ENCODE data around the gene USP20.
"Not testable (repeated sequence)": the region's sequence is repeated elsewhere in the genome, so short reads cannot be mapped to it uniquely, and the experiment has no call there.

USP20 gene

GRCh38 chr9:129889941-129890717 lies 54.9 kb downstream of the USP20 start:
- DNase-seq (ENCODE audit: low read depth) = peak; percentile 38

DNA sequence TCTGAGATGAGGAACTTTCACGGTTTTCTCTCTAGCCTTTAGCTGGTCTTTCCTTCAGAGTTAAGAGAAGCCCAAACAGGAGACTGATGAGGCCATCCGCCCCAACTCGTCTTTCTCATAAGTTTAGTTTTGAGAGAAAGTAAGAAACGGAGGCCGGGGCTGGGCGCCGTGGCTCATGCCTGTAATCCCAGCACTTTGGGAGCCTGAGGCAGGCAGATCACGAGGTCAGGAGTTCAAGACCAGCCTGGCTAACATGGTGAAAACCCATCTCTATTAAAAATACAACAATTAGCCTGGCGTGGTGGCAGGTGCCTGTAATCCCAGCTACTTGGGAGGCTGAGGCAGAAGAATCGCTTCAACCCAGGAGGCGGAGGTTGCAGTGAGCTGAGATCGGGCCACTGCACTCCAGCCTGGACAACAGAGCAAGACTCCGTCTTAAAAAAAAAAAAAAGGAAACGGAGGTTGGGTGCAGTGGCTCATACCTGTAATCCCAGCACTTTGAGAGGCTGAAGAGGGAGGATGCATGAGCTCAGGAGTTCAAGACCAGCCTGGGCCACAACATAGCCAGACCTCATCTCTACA lies 55.6 kb downstream of the USP20 start:
- DNase-seq (ENCODE audit: low read depth) = not testable (repeated sequence)

DNA sequence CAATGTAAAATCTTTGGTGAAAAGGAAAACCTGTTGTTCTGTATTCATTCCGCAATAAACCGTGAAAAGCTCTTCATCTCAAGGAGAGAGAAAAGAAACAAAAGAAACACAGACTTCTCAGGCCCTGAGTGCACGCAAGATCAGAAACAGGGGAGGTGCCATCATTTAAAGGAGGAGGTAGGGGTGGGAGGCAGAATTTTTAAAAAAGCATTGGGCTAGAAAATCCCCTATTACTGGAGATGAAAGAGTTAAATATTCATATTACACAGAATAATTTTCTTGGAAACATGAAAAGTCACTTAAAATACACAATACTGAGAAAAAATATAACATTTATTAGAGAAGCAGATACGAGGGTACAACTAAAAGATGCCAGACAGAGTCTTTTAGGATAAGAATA lies 56.3 kb downstream of the USP20 start:
- DNase-seq (ENCODE audit: low read depth) = no peak

GRCh38 chr9:129894120-129894823 lies 59.0 kb downstream of the USP20 start:
- no peak for DNase-seq (ENCODE audit: low read depth)

DNA sequence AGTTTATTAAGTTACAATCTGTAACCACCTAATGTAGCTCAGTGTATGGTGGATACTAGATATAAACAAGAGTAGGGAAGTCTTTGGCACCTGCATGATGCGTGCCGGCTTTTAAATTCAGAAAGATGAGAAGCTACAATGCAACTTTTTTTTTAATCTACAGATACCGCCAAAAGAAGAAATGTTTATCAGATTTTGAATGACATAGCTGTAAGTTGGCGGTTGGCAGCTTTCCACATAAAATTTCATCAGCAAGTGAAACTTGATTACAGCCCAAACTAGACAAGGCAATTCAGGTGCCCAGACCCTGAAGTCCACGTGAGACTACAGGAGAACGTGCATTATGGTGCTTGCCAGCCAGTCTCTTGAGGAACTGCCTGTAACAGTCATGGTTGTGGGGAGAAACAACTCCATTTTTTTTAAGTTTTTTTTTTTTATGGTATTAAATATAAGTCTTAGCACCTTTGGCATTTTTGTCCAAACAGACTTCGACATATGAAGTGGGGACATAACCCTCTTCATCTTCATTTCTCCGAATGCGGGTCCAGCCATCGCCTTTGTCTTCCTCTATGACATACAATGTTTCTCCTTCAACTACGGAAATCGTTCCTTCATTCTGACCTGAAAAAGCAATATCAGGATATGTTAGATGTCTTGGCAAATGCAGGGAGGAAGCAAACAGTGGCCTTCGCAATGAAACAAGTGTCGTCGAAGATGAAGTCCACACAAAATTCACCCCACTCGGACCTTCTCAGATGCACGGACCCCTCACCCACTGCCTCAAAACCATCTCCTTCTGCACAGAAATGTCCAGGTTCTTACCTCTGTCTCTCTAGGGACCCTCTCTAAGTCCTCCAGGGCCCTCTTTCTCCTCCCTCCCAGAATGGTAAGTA lies 60.4 kb downstream of the USP20 start:
- peak; percentile 51 for DNase-seq (ENCODE audit: low read depth)

DNA sequence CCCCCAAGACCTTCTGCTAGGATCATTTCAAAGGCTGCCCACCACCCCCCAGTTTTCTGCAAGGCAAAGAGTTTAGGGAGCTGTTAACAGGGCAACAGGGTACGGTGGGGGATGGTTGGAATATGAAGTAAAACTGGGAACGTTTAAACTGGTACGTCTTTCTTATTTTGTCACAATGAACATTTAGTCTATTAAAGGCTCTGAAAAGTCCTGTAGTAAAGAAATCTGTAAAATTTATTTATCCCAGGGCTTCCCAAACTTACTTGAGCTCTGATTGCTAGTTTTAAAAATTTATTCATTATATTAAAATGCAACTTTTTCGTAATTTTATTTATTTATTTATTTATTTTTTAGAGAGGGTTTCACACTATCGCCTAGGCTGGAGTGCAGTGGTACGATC lies 62.0 kb downstream of the USP20 start:
- DNase-seq (ENCODE audit: low read depth) = no peak

GRCh38 chr9:129898185-129898584 lies 62.9 kb downstream of the USP20 start:
- no peak for DNase-seq (ENCODE audit: low read depth)

DNA sequence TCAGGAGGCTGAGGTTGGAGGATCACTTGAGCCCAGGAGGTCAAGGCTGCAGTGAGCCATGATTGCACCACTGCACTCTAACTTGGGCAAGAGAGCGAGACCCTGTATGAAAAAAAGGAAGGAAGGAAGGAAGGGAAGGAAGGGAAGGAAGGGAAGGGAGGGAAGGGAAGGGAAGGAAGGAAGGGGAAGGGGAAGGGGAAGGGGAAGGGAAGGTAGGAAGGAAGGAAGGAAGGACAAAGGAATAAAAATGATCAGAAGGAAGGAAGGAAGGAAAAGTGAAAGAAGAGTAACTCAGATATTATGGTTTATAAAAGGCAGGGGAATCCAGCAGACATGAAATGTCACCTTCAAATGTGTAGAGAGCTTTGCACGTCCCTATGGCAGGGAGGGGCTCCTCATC lies 64.4 kb downstream of the USP20 start:
- no peak for DNase-seq (ENCODE audit: low read depth)

GRCh38 chr9:129900263-129901027 lies 65.2 kb downstream of the USP20 start:
- no peak for DNase-seq (ENCODE audit: low read depth)

GRCh38 chr9:129901993-129902739 lies 66.9 kb downstream of the USP20 start:
- DNase-seq (ENCODE audit: low read depth) = no peak

DNA sequence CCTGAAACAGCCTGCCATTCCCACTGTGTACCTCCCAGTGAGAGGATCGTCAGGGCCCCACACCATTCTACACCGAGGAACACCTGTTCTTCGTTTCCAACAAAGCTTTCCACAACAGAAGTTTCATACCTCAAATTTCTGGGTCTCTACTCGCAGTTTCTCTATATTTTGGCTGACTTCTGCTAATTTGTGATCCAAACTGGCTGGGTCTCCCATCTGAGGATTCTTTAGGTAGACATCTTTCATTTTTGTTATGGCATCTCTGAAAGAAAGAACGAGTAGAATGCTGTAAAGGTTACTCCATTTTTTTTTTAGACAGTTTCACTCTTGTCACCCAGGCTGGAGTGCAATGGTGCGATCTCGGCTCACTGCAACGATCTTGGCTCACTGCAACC lies 67.5 kb downstream of the USP20 start:
- DNase-seq (ENCODE audit: low read depth) = no peak

DNA sequence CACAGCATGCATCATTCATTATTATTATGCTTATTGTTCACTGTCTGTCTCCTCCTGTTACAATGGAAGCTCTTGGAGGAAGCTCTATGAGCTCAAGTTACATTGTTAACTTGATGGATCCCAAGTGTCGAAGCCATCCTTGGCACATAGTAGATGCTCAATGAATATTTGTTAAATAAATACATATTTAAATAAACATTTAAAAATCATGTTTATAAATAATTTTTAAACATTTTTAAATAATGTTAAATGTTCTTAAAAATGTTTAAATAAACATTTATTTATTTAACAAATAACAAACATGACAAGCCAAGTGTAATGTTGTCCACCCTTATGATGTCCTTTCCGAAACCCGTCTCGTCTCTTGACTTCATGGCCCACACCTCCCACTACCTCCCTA lies 69.5 kb downstream of the USP20 start:
- DNase-seq (ENCODE audit: low read depth) = no peak

GRCh38 chr9:129906298-129906697 lies 71.0 kb downstream of the USP20 start:
- DNase-seq (ENCODE audit: low read depth) = no peak

DNA sequence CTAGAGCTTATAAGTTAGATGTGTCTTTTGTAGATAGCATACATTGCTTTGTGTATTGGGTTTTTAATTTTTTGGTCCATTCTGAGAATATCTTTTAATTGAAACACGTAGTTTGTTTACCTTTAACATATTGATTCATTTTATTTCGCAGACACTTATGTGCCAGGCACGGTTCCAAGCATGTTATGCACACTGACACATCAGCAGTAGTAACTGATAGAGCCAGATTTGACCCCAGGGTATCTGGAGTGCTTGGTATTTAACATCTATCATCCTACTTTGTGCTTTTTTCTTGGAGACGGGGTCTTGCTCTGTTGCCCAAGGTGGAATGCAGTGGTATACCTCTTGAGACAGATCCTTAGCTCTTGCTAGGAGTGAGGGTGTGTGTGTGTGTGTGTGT lies 71.9 kb downstream of the USP20 start:
- no peak for DNase-seq (ENCODE audit: low read depth)

- DNase-seq (ENCODE audit: low read depth) = no peak
Observed at GRCh38 chr9:129908906-129909305, 73.6 kb downstream of the USP20 start.

GRCh38 chr9:129909851-129910250 lies 74.6 kb downstream of the USP20 start:
- DNase-seq (ENCODE audit: low read depth) = no peak

DNA sequence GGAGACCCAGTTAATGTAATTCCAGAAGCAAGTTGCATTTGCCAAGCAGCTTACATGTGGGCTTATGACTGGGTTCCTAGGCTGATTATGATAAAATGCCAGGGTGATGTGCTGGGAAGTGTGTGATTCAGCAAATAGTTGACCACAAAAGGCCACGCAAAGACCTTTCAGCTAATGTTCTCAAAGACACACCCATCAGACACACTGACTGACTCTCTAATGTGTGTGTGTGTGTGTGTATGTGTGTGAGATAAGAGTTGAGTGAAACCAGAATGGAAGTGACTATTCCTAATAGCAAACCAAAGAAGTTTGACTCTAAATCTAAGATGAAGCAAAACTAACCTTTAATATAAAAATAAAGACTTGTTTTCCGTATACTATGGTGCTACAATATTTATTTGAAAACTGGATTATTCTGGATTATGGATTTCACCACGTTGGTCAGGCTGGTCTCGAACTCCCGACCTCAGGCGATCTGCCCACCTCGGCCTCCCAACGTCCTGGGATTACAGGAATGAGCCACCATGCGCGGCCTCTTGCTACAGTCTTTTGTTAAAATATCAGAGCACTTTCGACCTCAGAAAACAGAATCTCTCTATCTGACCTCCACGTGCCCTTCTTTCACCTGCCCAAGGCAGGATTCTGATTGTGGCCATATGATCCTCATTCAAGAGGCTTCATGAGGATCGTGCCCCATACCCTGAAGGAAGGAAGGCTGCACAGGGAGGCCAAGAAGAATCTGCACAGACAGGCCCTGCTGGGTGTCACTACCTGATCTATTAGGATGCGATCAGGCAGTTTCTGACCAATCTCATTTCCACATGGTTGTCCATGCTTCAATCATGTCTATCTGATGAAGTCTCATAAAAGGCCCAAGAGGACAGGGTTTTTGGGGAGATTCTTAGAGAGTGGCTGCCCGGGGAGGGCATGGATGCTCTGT lies 75.6 kb downstream of the USP20 start:
- no peak for DNase-seq (ENCODE audit: low read depth)

DNA sequence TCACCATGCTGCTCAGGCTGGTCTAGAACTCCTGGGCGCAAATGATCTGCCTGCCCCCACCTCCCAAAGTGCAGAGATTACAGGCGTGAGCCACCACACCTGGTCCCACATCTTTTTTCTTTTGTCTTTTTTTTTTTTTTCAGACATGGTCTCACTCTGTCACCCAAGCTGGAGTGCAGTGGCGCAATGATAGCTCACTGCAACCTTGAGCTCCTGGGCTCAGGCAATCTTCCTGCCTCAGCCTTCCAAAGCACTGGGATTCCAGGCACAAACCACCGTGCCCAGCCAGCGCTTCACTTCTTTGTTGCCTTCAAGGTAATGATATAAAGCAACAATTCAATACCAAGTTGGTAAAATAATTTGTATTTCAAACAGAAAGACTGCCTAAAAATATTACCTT lies 78.8 kb downstream of the USP20 start:
- no peak for DNase-seq (ENCODE audit: low read depth)

DNA sequence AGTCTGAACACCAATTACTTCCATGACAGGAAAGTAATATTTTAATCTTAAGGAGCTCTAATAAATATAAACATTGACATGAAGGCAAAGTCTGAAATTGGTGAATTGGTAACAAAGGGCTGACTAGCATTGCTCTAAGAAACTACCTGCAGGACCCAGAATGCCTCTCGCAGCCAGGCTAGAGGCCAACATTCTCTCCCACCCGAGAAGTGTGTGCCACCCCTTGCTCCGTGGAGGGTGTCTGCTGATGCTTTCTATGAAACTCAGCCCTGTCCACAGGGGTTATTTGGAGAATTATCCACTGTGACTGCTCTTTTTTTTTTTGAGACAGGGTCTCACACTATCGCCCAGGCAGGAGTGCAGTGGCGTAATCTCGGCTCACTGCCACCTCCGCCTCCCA lies 81.4 kb downstream of the USP20 start:
- DNase-seq (ENCODE audit: low read depth) = no peak

Measured in T follicular helper cell (primary cell).